Endothelial cell of umbilical vein (primary cell): ENCODE data around the gene BPI. TPM values are rescaled to one million over a fixed set of nuclear protein-coding genes. Genes with fewer than 3 reads are reported as not detected.

ENCODE experiments used
- BruUV-seq: library from RNA; stranded (reverse); fragments of 400-500 nt; replicated peaks from 2 replicates; lab custom pipeline; 2021; lab: Mats Ljungman, UMichigan
- CTCF ChIA-PET: fragments of 300-600, 350-600 bp; sonication (Branson Sonifier 250); formaldehyde crosslinking; loops from one replicate; lab custom pipeline; 2021; ENCODE audit warnings: antibody characterized with exemption, inconsistent platforms; lab: Charles Lee
- POLR2A ChIA-PET: fragments of 300-600, 350-600 bp; sonication (Branson Sonifier 250); formaldehyde crosslinking; loops from one replicate; lab custom pipeline; 2021; ENCODE audit warnings: antibody characterized with exemption, inconsistent platforms; lab: Charles Lee
- DNase-seq: peaks from one replicate; pipeline ENCODE4 v3.0.0-alpha.2; 2011; ENCODE audit warnings: low read depth, low spot score
- FAIRE-seq: peaks from 2 replicates; lab custom pipeline; 2011; peaks lifted over from hg19 to GRCh38; lab: Jason Lieb, UNC
- H2AFZ ChIP-seq: 2 replicates; pipeline ENCODE4 v1.6.0; 2012; ENCODE audit warnings: low read depth, low read length, control low read depth, inconsistent platforms
- H3K27ac ChIP-seq: 2 replicates; pipeline ENCODE4 v1.5.1; 2011; ENCODE audit warnings: low read depth, mild to moderate bottlenecking, control low read depth, low read length, moderate library complexity; ENCODE audit not compliant: insufficient read depth
- H3K27me3 ChIP-seq, 2 experiments: 2 replicates each; pipeline versions ENCODE4 v1.6.0 to v1.6.1; 2011; ENCODE audit warnings: low read length in 2 of 2, mixed read lengths in 1 of 2; ENCODE audit not compliant: control insufficient read depth in 2 of 2, insufficient read depth in 2 of 2
- H3K36me3 ChIP-seq, 2 experiments: 2 replicates in 1 of 2; 3 replicates in 1 of 2; pipeline ENCODE4 v1.5.1; 2011; ENCODE audit warnings: low read length in 2 of 2, mild to moderate bottlenecking in 1 of 2, moderate library complexity in 1 of 2; ENCODE audit not compliant: control insufficient read depth in 2 of 2, insufficient read depth in 2 of 2; ENCODE audit errors: extremely low read depth in 1 of 2
- H3K4me1 ChIP-seq: 3 replicates; pipeline ENCODE4 v1.5.1; 2011; ENCODE audit warnings: mild to moderate bottlenecking, low read length; ENCODE audit not compliant: control insufficient read depth, insufficient read depth; ENCODE audit errors: extremely low read depth
- H3K4me2 ChIP-seq: 2 replicates; pipeline ENCODE4 v1.6.1; 2011; ENCODE audit warnings: low read length, control low read depth, mixed read lengths; ENCODE audit not compliant: insufficient read depth
- H3K4me3 ChIP-seq, 3 experiments: fragments of 200-600 bp in 1 of 3; sonication (generic), shearing (Covaris generic) in 1 of 3; replicated peaks in 1 of 3; 2 replicates each; pipeline ENCODE4 v1.5.1; 2011 to 2016; ENCODE audit warnings: control low read depth in 3 of 3, low read length in 3 of 3, mild to moderate bottlenecking in 2 of 3, inconsistent platforms in 1 of 3, low read depth in 1 of 3, moderate library complexity in 1 of 3; ENCODE audit not compliant: insufficient read depth in 1 of 3
- H3K79me2 ChIP-seq: 2 replicates; pipeline ENCODE4 v1.6.0; 2012; ENCODE audit warnings: low read length, inconsistent platforms; ENCODE audit not compliant: control insufficient read depth, insufficient read depth
- H3K9ac ChIP-seq: replicated peaks from 2 replicates; pipeline ENCODE3; 2011; ENCODE audit warnings: low read length, control low read depth; ENCODE audit not compliant: insufficient read depth; ENCODE audit errors: extremely low read depth
- H3K9me1 ChIP-seq: replicated peaks from 3 replicates; pipeline ENCODE4 v1.6.0; 2011; ENCODE audit warnings: mild to moderate bottlenecking, low read length; ENCODE audit not compliant: control insufficient read depth, insufficient read depth; ENCODE audit errors: extremely low read depth
- H3K9me3 ChIP-seq: replicated peaks from 2 replicates; pipeline ENCODE4 v1.5.1; 2012; ENCODE audit warnings: low read length, inconsistent platforms; ENCODE audit not compliant: control insufficient read depth, insufficient read depth
- H4K20me1 ChIP-seq: replicated peaks from 2 replicates; pipeline ENCODE3; 2011; ENCODE audit warnings: mild to moderate bottlenecking, low read length; ENCODE audit not compliant: control insufficient read depth, insufficient read depth; ENCODE audit errors: extremely low read depth
- EZH2 ChIP-seq: IDR thresholded peaks from 2 replicates; pipeline ENCODE4 v1.6.1; 2012; ENCODE audit warnings: borderline replicate concordance, low read depth, mild to moderate bottlenecking, moderate library complexity, low read length, inconsistent platforms; ENCODE audit not compliant: severe bottlenecking
- FOS ChIP-seq: IDR thresholded peaks from 2 replicates; pipeline ENCODE4 v1.6.1; 2011; ENCODE audit warnings: mild to moderate bottlenecking, low read length, moderate library complexity, borderline replicate concordance; ENCODE audit not compliant: insufficient read depth
- GATA2 ChIP-seq: IDR thresholded peaks from 2 replicates; pipeline ENCODE4 v1.7.0; 2011; ENCODE audit warnings: low read depth, mild to moderate bottlenecking, moderate library complexity, mixed read lengths, low read length; ENCODE audit not compliant: insufficient read length, insufficient read depth
- JUN ChIP-seq: IDR thresholded peaks from 2 replicates; pipeline ENCODE4 v1.6.1; 2011; ENCODE audit warnings: borderline replicate concordance, low read depth; ENCODE audit not compliant: insufficient read length, insufficient read depth
- MYC ChIP-seq: IDR thresholded peaks from one replicate; pipeline ENCODE4 v1.6.1; 2011; ENCODE audit warnings: mild to moderate bottlenecking, low read depth, low read length
- POLR2A ChIP-seq: IDR thresholded peaks from 2 replicates; pipeline ENCODE4 v1.6.1; 2012; ENCODE audit warnings: low read depth, mild to moderate bottlenecking, control low read depth, low read length
- POLR2AphosphoS5 ChIP-seq: IDR thresholded peaks from 2 replicates; pipeline ENCODE4 v1.6.1; 2012; ENCODE audit warnings: low read depth, mild to moderate bottlenecking, control low read depth, low read length, moderate library complexity; ENCODE audit not compliant: insufficient read depth
- dilution Hi-C: fragments of 300-500 bp; cut with MboI; formaldehyde crosslinking; loops from one replicate; pipeline ENCODE4 v1.15.0; 2019; ENCODE audit warnings: low sequenced_read_pairs; ENCODE audit not compliant: extremely low pct_ligation_motif_present
- intact Hi-C: fragments of 100-400 bp; cut with micrococcal nuclease; formaldehyde crosslinking; loops from one replicate; pipeline ENCODE4 v1.10.0; 2022
- polyA plus RNA-seq, 4 experiments: library from polyadenylated mRNA; depleted of rRNA in 3 of 4; stranded (reverse) in 3 of 4; unstranded in 1 of 4; fragments of >200 nt; gene quantifications; 2 replicates each; pipeline versions ENCODE4 v1.2.1 to v1.2.3, GENCODE V29; 2011 to 2012; ENCODE audit warnings: missing spikeins in 1 of 4
- total RNA-seq: library from RNA; stranded (reverse); gene quantifications from 2 replicates; pipeline ENCODE4 v1.2.3, GENCODE V29; 2021
- TF ChIP-seq, protein P1 (sequence below): IDR thresholded peaks from 2 replicates; pipeline ENCODE4 v1.6.1; 2011; ENCODE audit not compliant: insufficient read depth, insufficient read length
- TF ChIP-seq, protein P2 (sequence below), 2 donors: IDR thresholded peaks; 1 replicate in 1 of 2; 2 replicates in 1 of 2; pipeline ENCODE4 v1.5.1; 2011; ENCODE audit warnings: low read length in 2 of 2, mild to moderate bottlenecking in 2 of 2, moderate library complexity in 2 of 2, control low read depth in 1 of 2, inconsistent platforms in 1 of 2, low read depth in 1 of 2; ENCODE audit not compliant: insufficient read depth in 1 of 2; ENCODE audit errors: extremely low read depth in 1 of 2

BPI gene
- total and polyA plus RNA-seq, 2 donors (not counting 3 experiments of a cell fraction or from before 2014, with no cell fraction given), result not detected

DNA sequence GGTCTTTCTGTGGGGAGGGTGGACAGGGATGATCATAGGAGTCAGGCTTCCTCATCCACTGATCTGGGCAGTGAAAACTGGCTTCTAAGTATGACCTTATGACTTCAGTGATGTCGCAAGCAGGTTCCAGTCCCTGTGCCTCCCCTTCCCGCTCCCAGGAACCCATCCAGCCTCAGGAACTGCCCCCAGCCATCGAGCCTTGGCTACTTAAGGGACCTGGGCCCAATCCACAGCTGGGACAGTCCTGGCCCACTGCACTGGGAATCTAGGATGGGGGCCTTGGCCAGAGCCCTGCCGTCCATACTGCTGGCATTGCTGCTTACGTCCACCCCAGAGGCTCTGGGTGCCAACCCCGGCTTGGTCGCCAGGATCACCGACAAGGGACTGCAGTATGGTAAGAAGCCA lies 42.3 kb downstream of the BPI start, which contains the start of gene LBP:
TSS of gene LBP (plus strand) at position 236 of the 405 bp plus-strand sequence. CDS start at position 271, 35 bp downstream.
- Histone ChIP-seq H3K4me3 (no peak within 1 kb of the TSS), H3K27me3 (peaks cover 0 to 3% of the 10 kb centered on the region in 2 experiments), H3K9me1 (no peaks in the 10 kb centered on the region), H3K36me3 (no peaks in the 10 kb centered on the region), H3K9ac (no peak within 1 kb of the TSS), H3K4me1 (no peaks in the 10 kb centered on the region), H3K4me2 (no peak within 1 kb of the TSS), H4K20me1 (no peaks in the 10 kb centered on the region), H2AFZ (no peak within 1 kb of the TSS), H3K27ac (no peak within 1 kb of the TSS), H3K79me2 (no peaks in the 10 kb centered on the region), H3K9me3 (no peaks in the 10 kb centered on the region)
- ChIA-PET CTCF (interaction anchor here (1.3 kb wide), 1 partner anchor 782 kb away, joined by 3 read pairs; no protein-coding TSS in a partner anchor), POLR2A (no interaction called here)
- TF ChIP-seq JUN (no peak), EZH2 (no peak), FOS (no peak)
- TF ChIP-seq, protein P1, sequence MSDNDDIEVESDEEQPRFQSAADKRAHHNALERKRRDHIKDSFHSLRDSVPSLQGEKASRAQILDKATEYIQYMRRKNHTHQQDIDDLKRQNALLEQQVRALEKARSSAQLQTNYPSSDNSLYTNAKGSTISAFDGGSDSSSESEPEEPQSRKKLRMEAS, result no peak
- DNase-seq (no peak), FAIRE-seq (no peak)
- BruUV-seq, result no TSS peak
- dilution Hi-C loops, result no loop called here
- intact Hi-C loops, result no loop called here

DNA sequence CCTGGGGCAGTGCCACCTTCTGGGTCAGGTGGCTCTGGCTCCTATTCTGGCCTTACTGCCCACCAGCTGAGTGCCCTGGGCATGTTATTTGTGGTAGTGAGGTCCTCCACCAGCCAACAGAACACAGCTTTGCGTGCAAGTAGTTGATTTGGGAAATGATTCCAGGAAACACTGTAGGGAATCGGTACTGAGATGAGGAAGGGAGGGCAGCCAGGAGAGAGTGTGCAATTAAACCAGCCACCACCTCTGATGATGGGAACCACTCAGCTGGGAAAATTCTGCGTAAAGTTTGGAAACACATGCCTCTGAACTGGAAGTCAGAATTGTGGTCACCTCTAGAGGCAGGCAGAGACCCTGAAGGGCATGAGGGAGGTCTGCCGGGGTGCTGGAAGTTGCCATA lies 42.8 kb downstream of the BPI start:
- Histone ChIP-seq H3K4me2 (no peak overlapping the region), H3K4me1 (no peaks in the 10 kb centered on the region), H3K27me3 (peaks cover 0 to 3% of the 10 kb centered on the region in 2 experiments), H2AFZ (no peak overlapping the region), H3K4me3 (no peak overlapping the region), H3K27ac (no peak overlapping the region), H3K79me2 (no peaks in the 10 kb centered on the region), H3K9ac (no peak overlapping the region), H4K20me1 (no peaks in the 10 kb centered on the region), H3K9me3 (no peaks in the 10 kb centered on the region), H3K36me3 (no peaks in the 10 kb centered on the region), H3K9me1 (no peaks in the 10 kb centered on the region)
- dilution Hi-C loops (no loop called here), intact Hi-C loops (no loop called here)
- ChIA-PET POLR2A (no interaction called here), CTCF (interaction anchor here (1.3 kb wide), 1 partner anchor 783 kb away, joined by 3 read pairs; no protein-coding TSS in a partner anchor)
- DNase-seq, result no peak
- no TSS peak for BruUV-seq
- TF ChIP-seq FOS, result no peak
- no peak for TF ChIP-seq POLR2AphosphoS5
- no peak for TF ChIP-seq POLR2A
- TF ChIP-seq JUN, result no peak
- TF ChIP-seq, protein P1, result no peak
- TF ChIP-seq EZH2, result no peak
- TF ChIP-seq MYC, result no peak
- TF ChIP-seq, protein P2, sequence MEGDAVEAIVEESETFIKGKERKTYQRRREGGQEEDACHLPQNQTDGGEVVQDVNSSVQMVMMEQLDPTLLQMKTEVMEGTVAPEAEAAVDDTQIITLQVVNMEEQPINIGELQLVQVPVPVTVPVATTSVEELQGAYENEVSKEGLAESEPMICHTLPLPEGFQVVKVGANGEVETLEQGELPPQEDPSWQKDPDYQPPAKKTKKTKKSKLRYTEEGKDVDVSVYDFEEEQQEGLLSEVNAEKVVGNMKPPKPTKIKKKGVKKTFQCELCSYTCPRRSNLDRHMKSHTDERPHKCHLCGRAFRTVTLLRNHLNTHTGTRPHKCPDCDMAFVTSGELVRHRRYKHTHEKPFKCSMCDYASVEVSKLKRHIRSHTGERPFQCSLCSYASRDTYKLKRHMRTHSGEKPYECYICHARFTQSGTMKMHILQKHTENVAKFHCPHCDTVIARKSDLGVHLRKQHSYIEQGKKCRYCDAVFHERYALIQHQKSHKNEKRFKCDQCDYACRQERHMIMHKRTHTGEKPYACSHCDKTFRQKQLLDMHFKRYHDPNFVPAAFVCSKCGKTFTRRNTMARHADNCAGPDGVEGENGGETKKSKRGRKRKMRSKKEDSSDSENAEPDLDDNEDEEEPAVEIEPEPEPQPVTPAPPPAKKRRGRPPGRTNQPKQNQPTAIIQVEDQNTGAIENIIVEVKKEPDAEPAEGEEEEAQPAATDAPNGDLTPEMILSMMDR (IDR thresholded peaks at IDR 0.05; ENCODE audit: extremely low read depth in 1 of 2, insufficient read depth in 1 of 2, low read depth in 1 of 2, low read length in 2 of 2), result no peak
- TF ChIP-seq GATA2, result no peak
- FAIRE-seq, result no peak
